ENCODE measurements around the gene MBTPS1. TPM values are rescaled to one million over a fixed set of nuclear protein-coding genes. Genes with fewer than 3 reads are reported as not detected.

The MBTPS1 gene
- total and polyA plus RNA-seq, 11 donors, result 37.2 to 91.4 (median 67.7) TPM

DNA sequence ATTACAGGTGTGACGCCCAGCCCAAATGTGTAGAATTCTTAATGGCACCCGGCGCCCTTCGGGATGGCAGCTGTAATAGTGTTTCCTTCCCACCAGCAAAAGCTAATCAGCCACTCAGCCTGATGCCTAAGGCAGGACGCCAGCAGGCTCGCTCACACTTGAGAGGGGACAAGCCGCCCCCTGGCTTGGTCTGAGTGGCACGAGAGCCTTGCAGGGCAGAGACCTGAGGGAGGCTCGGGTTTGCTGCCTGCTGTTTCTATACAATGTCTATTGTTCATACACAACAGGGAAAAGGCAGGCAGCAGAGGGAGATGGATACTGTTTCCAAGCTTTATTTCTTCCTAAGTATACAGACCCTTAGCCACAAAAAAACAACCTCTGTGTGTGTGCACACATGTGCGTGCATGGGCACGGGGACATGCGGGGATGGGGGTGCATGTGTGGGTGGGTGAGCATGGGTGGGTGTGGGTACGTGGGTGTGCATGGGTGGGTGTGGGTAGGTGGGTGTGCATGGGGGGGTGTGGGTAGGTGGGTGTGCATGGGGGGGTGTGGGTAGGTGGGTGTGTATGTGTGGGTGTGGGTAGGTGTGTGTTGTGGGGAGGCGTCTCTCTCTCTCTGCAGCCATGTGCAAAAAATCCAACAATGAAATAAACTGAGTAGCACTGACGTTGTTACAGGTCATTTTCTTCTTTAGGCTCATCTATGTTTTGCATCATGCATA is 84.1 kb downstream of the MBTPS1 start:
- no peaks in the 10 kb centered on the region for H3K36me3 ChIP-seq
- peaks cover 0 to 12% (median 1%) of the 10 kb centered on the region in 12 donors for H3K9me3 ChIP-seq
- H3K4me3 ChIP-seq, result no peak overlapping the region
- TF ChIP-seq, protein P1, sequence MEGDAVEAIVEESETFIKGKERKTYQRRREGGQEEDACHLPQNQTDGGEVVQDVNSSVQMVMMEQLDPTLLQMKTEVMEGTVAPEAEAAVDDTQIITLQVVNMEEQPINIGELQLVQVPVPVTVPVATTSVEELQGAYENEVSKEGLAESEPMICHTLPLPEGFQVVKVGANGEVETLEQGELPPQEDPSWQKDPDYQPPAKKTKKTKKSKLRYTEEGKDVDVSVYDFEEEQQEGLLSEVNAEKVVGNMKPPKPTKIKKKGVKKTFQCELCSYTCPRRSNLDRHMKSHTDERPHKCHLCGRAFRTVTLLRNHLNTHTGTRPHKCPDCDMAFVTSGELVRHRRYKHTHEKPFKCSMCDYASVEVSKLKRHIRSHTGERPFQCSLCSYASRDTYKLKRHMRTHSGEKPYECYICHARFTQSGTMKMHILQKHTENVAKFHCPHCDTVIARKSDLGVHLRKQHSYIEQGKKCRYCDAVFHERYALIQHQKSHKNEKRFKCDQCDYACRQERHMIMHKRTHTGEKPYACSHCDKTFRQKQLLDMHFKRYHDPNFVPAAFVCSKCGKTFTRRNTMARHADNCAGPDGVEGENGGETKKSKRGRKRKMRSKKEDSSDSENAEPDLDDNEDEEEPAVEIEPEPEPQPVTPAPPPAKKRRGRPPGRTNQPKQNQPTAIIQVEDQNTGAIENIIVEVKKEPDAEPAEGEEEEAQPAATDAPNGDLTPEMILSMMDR (IDR thresholded peaks at IDR 0.05), result no peak
- no peak for TF ChIP-seq POLR2A (IDR thresholded peaks at IDR 0.05)
- H3K27ac ChIP-seq, result no peak overlapping the region
- intact Hi-C loops (cut with DNase I), result no loop called here
- DNase-seq (peak in 2 of 5 donors; percentile 53 to 79), ATAC-seq (peak; percentile 38 to 68 (median 49))
- H3K27me3 ChIP-seq, result peaks cover 0 to 13% (median 0%) of the 10 kb centered on the region in 9 donors
- peaks cover 0 to 7% (median 0%) of the 10 kb centered on the region in 12 donors for H3K4me1 ChIP-seq
- WGBS, 4 donors, result 59 to 61% (median 59%) methylated on average over 14 to 15 of the region's 15 CpGs

DNA sequence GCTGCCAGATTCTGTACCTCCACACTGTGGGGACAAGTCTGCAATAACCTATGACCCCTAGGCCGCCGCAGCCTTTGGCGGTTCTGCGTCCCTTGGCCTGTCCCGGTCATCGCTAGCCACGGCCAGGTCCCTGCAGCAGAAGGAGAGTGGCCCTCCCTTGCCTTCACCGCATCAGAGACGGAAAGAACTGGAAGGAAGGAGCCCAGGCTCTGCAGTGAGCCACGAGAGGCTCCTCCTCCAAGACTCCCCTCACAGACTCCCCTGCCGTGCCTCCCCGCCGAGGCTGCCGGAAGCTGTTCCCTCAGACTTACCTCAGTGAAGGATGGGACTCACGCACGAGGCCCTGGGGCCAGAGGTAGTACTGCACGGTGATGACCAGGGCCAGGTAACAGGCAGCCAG is 85.2 kb downstream of the MBTPS1 start:
- Histone ChIP-seq H3K36me3 (no peaks in the 10 kb centered on the region), H3K9me3 (peaks cover 0 to 12% (median 1%) of the 10 kb centered on the region in 12 donors), H3K4me1 (peaks cover 0 to 7% (median 0%) of the 10 kb centered on the region in 12 donors), H3K4me3 (no peak overlapping the region), H3K27ac (no peak overlapping the region), H3K27me3 (peaks cover 0 to 22% (median 0%) of the 10 kb centered on the region in 9 donors)
- intact Hi-C loops (cut with DNase I), result no loop called here
- ATAC-seq (no peak), DNase-seq (no peak)
- no peak for TF ChIP-seq POLR2A (IDR thresholded peaks at IDR 0.05)
- TF ChIP-seq, protein P1 (IDR thresholded peaks at IDR 0.05), result no peak
- 77 to 90% (median 83%) methylated on average over 10 to 17 of the region's 17 CpGs for WGBS, 4 donors

- no peaks in the 10 kb centered on the region for H3K9me3 ChIP-seq
- no peaks in the 10 kb centered on the region for H3K36me3 ChIP-seq
- peaks cover 0 to 30% (median 0%) of the 10 kb centered on the region in 9 donors for H3K27me3 ChIP-seq
- intact Hi-C loops (cut with DNase I), result no loop called here
- H3K4me3 ChIP-seq, result no peak overlapping the region
- 73 to 83% (median 77%) methylated on average over 14 of the region's 14 CpGs for WGBS, 4 donors
- no peak for DNase-seq
- H3K27ac ChIP-seq, result no peak overlapping the region
- ATAC-seq, result no peak
- peaks cover 0 to 7% (median 0%) of the 10 kb centered on the region in 12 donors for H3K4me1 ChIP-seq
- TF ChIP-seq, protein P1 (IDR thresholded peaks at IDR 0.05), result no peak
- TF ChIP-seq POLR2A (IDR thresholded peaks at IDR 0.05), result no peak
These were observed 87.3 kb downstream of the MBTPS1 start for GRCh38 chr16:84029297-84030047.

- intact Hi-C loops (cut with DNase I), result no loop called here
- Histone ChIP-seq H3K27me3 (peaks cover 0 to 33% (median 0%) of the 10 kb centered on the region in 9 donors), H3K4me3 (no peak overlapping the region), H3K27ac (no peak overlapping the region), H3K36me3 (no peaks in the 10 kb centered on the region), H3K9me3 (no peaks in the 10 kb centered on the region), H3K4me1 (peaks cover 0 to 7% (median 0%) of the 10 kb centered on the region in 12 donors)
- WGBS, 4 donors, result 74 to 82% (median 76%) methylated on average over 15 of the region's 15 CpGs
- TF ChIP-seq, protein P1 (IDR thresholded peaks at IDR 0.05), result no peak
- no peak for TF ChIP-seq POLR2A (IDR thresholded peaks at IDR 0.05)
- ATAC-seq, result no peak
- no peak for DNase-seq
These were observed 89.1 kb downstream of the MBTPS1 start for GRCh38 chr16:84027625-84028024.

Measured in heart left ventricle (tissue), 16 donors.